K562 (cell line): ENCODE results near the gene ADAMTSL3.
"Not testable (repeated sequence)": the region's sequence is repeated elsewhere in the genome, so short reads cannot be mapped to it uniquely, and the experiment has no call there.

Experiments used
- ARNT ChIP-seq, 2 experiments: fragments of 450-650 bp; IDR thresholded peaks; 2 replicates each; pipeline ENCODE4 v1.6.1; 2016; ENCODE audit warnings: mild to moderate bottlenecking in 1 of 2
- CTCF ChIP-seq, 3 experiments: IDR thresholded peaks in 2 of 3; conservative IDR thresholded peaks in 1 of 3; 2 replicates each; pipeline ENCODE4 v1.5.1; 2011 to 2012; ENCODE audit warnings: low read length in 3 of 3, mild to moderate bottlenecking in 3 of 3, control low read depth in 2 of 3, improper control_type of control experiment in 1 of 3, inconsistent platforms in 1 of 3, low read depth in 1 of 3, mixed read lengths in 1 of 3, moderate library complexity in 1 of 3; ENCODE audit not compliant: insufficient read depth in 2 of 3
- EGR1 ChIP-seq: fragments of 450-650 bp; conservative IDR thresholded peaks from 2 replicates; pipeline ENCODE4 v1.6.1; 2017; ENCODE audit warnings: mild to moderate bottlenecking
- EZH2 ChIP-seq: IDR thresholded peaks from 2 replicates; pipeline ENCODE4 v1.6.1; 2012; ENCODE audit warnings: low read depth, mild to moderate bottlenecking, inconsistent platforms, low read length, borderline replicate concordance
- KAT7 ChIP-seq: sonication (generic); formaldehyde crosslinking; IDR thresholded peaks from 2 replicates; pipeline ENCODE4 v1.8.0; 2022; ENCODE audit warnings: missing genetic modification reagents, mild to moderate bottlenecking, borderline replicate concordance
- MTA1 ChIP-seq: fragments of 450-650 bp; IDR thresholded peaks from 2 replicates; pipeline ENCODE4 v1.6.1; 2017; ENCODE audit warnings: borderline replicate concordance
- MTF1 ChIP-seq: fragments of 250-450 bp; sonication (Bioruptor Pico); IDR thresholded peaks from 2 replicates; pipeline ENCODE4 v1.9.0; 2021; ENCODE audit warnings: moderate library complexity, mild to moderate bottlenecking, inconsistent platforms, borderline replicate concordance
- PREB ChIP-seq: sonication (generic); formaldehyde crosslinking; IDR thresholded peaks from 2 replicates; pipeline ENCODE4 v1.8.1; 2023; ENCODE audit warnings: mild to moderate bottlenecking, missing genetic modification reagents
- RFX5 ChIP-seq: IDR thresholded peaks from 2 replicates; pipeline ENCODE4 v1.6.1; 2011; ENCODE audit warnings: low read depth, mild to moderate bottlenecking, improper control_type of control experiment, low read length
- SREBF1 ChIP-seq: fragments of 150-350 bp; IDR thresholded peaks from 2 replicates; pipeline ENCODE4 v1.6.1; 2014; ENCODE audit warnings: antibody characterized with exemption, low read depth, low read length, borderline replicate concordance
- SRSF9 ChIP-seq: fragments of 200-400 bp; formaldehyde crosslinking; IDR thresholded peaks from 2 replicates; pipeline ENCODE4 v1.6.1; 2017; ENCODE audit warnings: low read depth, low read length, borderline replicate concordance
- ZBTB33 ChIP-seq: sonication (generic); formaldehyde crosslinking; IDR thresholded peaks from 2 replicates; pipeline ENCODE4 v1.8.1; 2023; ENCODE audit warnings: mild to moderate bottlenecking, missing genetic modification reagents
- ZNF77 ChIP-seq: fragments of 250-450 bp; sonication (Bioruptor Pico); IDR thresholded peaks from 2 replicates; pipeline ENCODE4 v1.5.0; 2020

- not testable (repeated sequence) for TF ChIP-seq CTCF (IDR thresholded peaks at IDR 0.05 in 2 of 3, conservative IDR thresholded peaks at IDR 0.05 in 1 of 3; ENCODE audit: insufficient read depth in 2 of 3, low read depth in 1 of 3, low read length in 3 of 3); KAT7; MTF1 (CRISPR knock-in tag); PREB (CRISPR knock-in tag); SREBF1; SRSF9; ARNT (IDR thresholded peaks at IDR 0.05); ZNF77 (CRISPR knock-in tag); EGR1; ZBTB33 (CRISPR knock-in tag); MTA1; RFX5; EZH2
Measured at GRCh38 chr15:83757291-83757690, 103.4 kb downstream of the ADAMTSL3 start.
